T-cell (primary cell): ENCODE measurements around the gene ZXDC. TPM values are rescaled to one million over a fixed set of nuclear protein-coding genes. Genes with fewer than 3 reads are reported as not detected.
A peak's percentile ranks its signal among the peaks of the same experiment; 100 is the strongest.

Source experiments
- ATAC-seq, 4 experiments: fragments of 200-7000 bp in 3 of 4; fragments of 150-1000 bp in 1 of 4; cut with Tn5 transposase; replicated peaks in 1 of 4; 1 replicate in 3 of 4; 2 replicates in 1 of 4; pipeline ENCODE4 v1.10.0; 2021; ENCODE audit warnings: moderate library complexity in 3 of 4, mild to moderate bottlenecking in 2 of 4, moderate number of reproducible peaks in 1 of 4
- CTCF ChIA-PET, 2 donors: fragments of 300-600 bp; sonication (Branson Sonifier 250); formaldehyde crosslinking; loops; one replicate each; lab custom pipeline; 2022; ENCODE audit warnings: antibody characterized with exemption in 2 of 2; lab: Charles Lee
- POLR2A ChIA-PET, 2 donors: fragments of 300-600 bp; sonication (Branson Sonifier 250); formaldehyde crosslinking; loops; one replicate each; lab custom pipeline; 2022; ENCODE audit warnings: antibody characterized with exemption in 2 of 2; lab: Charles Lee
- DNase-seq, 35 experiments: peaks; one replicate each; pipeline versions ENCODE4 v3.0.0 to v3.0.0-alpha.2; 2013 to 2023
- H3K27ac ChIP-seq: one replicate; pipeline ENCODE4 v1.5.1; 2013; ENCODE audit warnings: low read length
- H3K27me3 ChIP-seq, 2 experiments: replicated peaks in 1 of 2; 1 replicate in 1 of 2; 2 replicates in 1 of 2; pipeline versions ENCODE4 v1.6.1 to v1.7.0; 2013; ENCODE audit warnings: low read length in 1 of 2, mixed read lengths in 1 of 2; ENCODE audit not compliant: control insufficient read depth in 2 of 2, insufficient read depth in 2 of 2; ENCODE audit errors: extremely low read depth in 1 of 2
- H3K36me3 ChIP-seq, 2 donors: 1 replicate in 1 of 2; 2 replicates in 1 of 2; pipeline versions ENCODE4 v1.6.1 to v1.7.0; 2013; ENCODE audit warnings: low read length in 1 of 2; ENCODE audit not compliant: control insufficient read depth in 2 of 2, insufficient read depth in 1 of 2; ENCODE audit errors: extremely low read depth in 1 of 2
- H3K4me1 ChIP-seq, 2 experiments: 1 replicate in 1 of 2; 2 replicates in 1 of 2; pipeline versions ENCODE4 v1.6.1 to v1.7.0; 2013; ENCODE audit warnings: low read length in 2 of 2, mixed read lengths in 1 of 2; ENCODE audit not compliant: insufficient read depth in 2 of 2, control insufficient read depth in 1 of 2; ENCODE audit errors: extremely low read depth in 1 of 2
- H3K4me3 ChIP-seq, 2 donors: 1 replicate in 1 of 2; 2 replicates in 1 of 2; pipeline versions ENCODE4 v1.5.1 to v1.7.0; 2013; ENCODE audit warnings: mild to moderate bottlenecking in 2 of 2, low read length in 1 of 2, moderate library complexity in 1 of 2; ENCODE audit not compliant: control insufficient read depth in 1 of 2; ENCODE audit errors: extremely low read depth in 1 of 2
- H3K9me3 ChIP-seq: 2 replicates; pipeline ENCODE4 v1.7.0; 2013
- H3K27ac Mint-ChIP-seq, 2 donors: one replicate each; pipeline ENCODE4 v1.8.0; 2020 to 2021; ENCODE audit warnings: mild to moderate bottlenecking in 2 of 2, mixed read lengths in 2 of 2
- H3K27me3 Mint-ChIP-seq, 2 donors: one replicate each; pipeline ENCODE4 v1.8.0; 2021 to 2022; ENCODE audit warnings: mixed read lengths in 2 of 2
- H3K36me3 Mint-ChIP-seq: one replicate; pipeline ENCODE4 v1.8.0; 2021; ENCODE audit warnings: mixed read lengths
- H3K4me1 Mint-ChIP-seq, 3 donors: one replicate each; pipeline ENCODE4 v1.8.0; 2020 to 2022; ENCODE audit warnings: mixed read lengths in 3 of 3, mild to moderate bottlenecking in 1 of 3
- H3K4me3 Mint-ChIP-seq, 3 donors: one replicate each; pipeline ENCODE4 v1.8.0; 2020 to 2022; ENCODE audit warnings: mild to moderate bottlenecking in 3 of 3, mixed read lengths in 3 of 3, moderate library complexity in 3 of 3
- H3K9me3 Mint-ChIP-seq, 3 donors: one replicate each; pipeline ENCODE4 v1.8.0; 2020 to 2022; ENCODE audit warnings: mixed read lengths in 3 of 3
- WGBS: methylation state at CpG from one replicate; pipeline ENCODE4 v1.1.5; 2013; ENCODE audit warnings: missing lambda C conversion rate; ENCODE audit not compliant: insufficient coverage; 5-methylcytosine and 5-hydroxymethylcytosine counted together
- total RNA-seq, 35 experiments: library from RNA in 6 of 35; stranded (reverse) in 6 of 35; fragments of 120-200 nt in 1 of 35; gene quantifications; one replicate each; pipeline versions ENCODE4 v1.2.1 to v1.2.4 and lab custom pipeline; 2013 to 2026

The ZXDC gene
- total RNA-seq, 5 donors from 2014 or later (not counting 1 experiment from before 2014, with no cell fraction given), result 57.6 to 68.7 (median 61.8) TPM

- CTCF ChIA-PET, result no interaction called here
Observed at GRCh38 chr3:126498461-126498860, 22.8 kb upstream of the ZXDC start.

GRCh38 chr3:126497956-126498355 lies 22.3 kb upstream of the ZXDC start:
- no peak overlapping the region for H3K27ac Mint-ChIP-seq
- H3K27me3 Mint-ChIP-seq, result no peaks in the 10 kb centered on the region
- ATAC-seq (no peak), DNase-seq (no peak)
- ChIA-PET CTCF (no interaction called here), POLR2A (no interaction called here)
- Histone ChIP-seq H3K4me1 (peaks cover 3 to 28% of the 10 kb centered on the region in 2 experiments), H3K9me3 (no peaks in the 10 kb centered on the region), H3K36me3 (no peaks in the 10 kb centered on the region), H3K27ac (no peak overlapping the region), H3K4me3 (no peak overlapping the region), H3K27me3 (peaks cover 0 to 11% of the 10 kb centered on the region in 2 experiments)
- peaks cover 0 to 21% (median 4%) of the 10 kb centered on the region in 3 donors for H3K4me1 Mint-ChIP-seq
- no peaks in the 10 kb centered on the region for H3K9me3 Mint-ChIP-seq
- 88% methylated on average over 5 of the region's 6 CpGs for WGBS
- no peak overlapping the region for H3K4me3 Mint-ChIP-seq
- no peaks in the 10 kb centered on the region for H3K36me3 Mint-ChIP-seq

More at GRCh38 chr3:126498461-126498860, 22.8 kb upstream of the ZXDC start:
- H3K27ac ChIP-seq, result no peak overlapping the region
- Mint-ChIP-seq H3K27ac (no peak overlapping the region), H3K27me3 (no peaks in the 10 kb centered on the region), H3K36me3 (no peaks in the 10 kb centered on the region), H3K4me1 (peaks cover 0 to 16% (median 2%) of the 10 kb centered on the region in 3 donors), H3K4me3 (peak overlapping the region in 1 of 3 donors; percentile 30), H3K9me3 (no peaks in the 10 kb centered on the region)
- no peaks in the 10 kb centered on the region for H3K36me3 ChIP-seq
- 63% methylated on average over 4 of the region's 4 CpGs for WGBS
- peaks cover 3 to 28% of the 10 kb centered on the region in 2 experiments for H3K4me1 ChIP-seq
- no peak for ATAC-seq
- peaks cover 0 to 13% of the 10 kb centered on the region in 2 experiments for H3K27me3 ChIP-seq
- POLR2A ChIA-PET, result no interaction called here
- no peaks in the 10 kb centered on the region for H3K9me3 ChIP-seq
- no peak for DNase-seq
- H3K4me3 ChIP-seq, result no peak overlapping the region

GRCh38 chr3:126496894-126497850 lies 21.5 kb upstream of the ZXDC start:
- H3K27ac ChIP-seq, result no peak overlapping the region
- H3K27me3 ChIP-seq, result peaks cover 0 to 11% of the 10 kb centered on the region in 2 experiments
- Mint-ChIP-seq H3K27ac (peak overlapping the region in 1 of 2 donors; percentile 66), H3K4me1 (peaks cover 0 to 21% (median 4%) of the 10 kb centered on the region in 3 donors), H3K36me3 (no peaks in the 10 kb centered on the region), H3K27me3 (no peaks in the 10 kb centered on the region), H3K4me3 (peak overlapping the region in 1 of 3 donors; percentile 1), H3K9me3 (no peaks in the 10 kb centered on the region)
- POLR2A ChIA-PET, result no interaction called here
- CTCF ChIA-PET, result interaction anchor here in 1 of 2 donors (0.6 kb wide), 1 partner anchor 26 kb away, joined by 3 read pairs; no protein-coding TSS in a partner anchor
- H3K4me1 ChIP-seq, result peaks cover 3 to 28% of the 10 kb centered on the region in 2 experiments
- 68% methylated on average over 14 of the region's 21 CpGs for WGBS
- H3K36me3 ChIP-seq, result no peaks in the 10 kb centered on the region
- DNase-seq (no peak), ATAC-seq (peak in 3 of 4 experiments; percentile 6 to 36 (median 34))
- no peak overlapping the region for H3K4me3 ChIP-seq
- H3K9me3 ChIP-seq, result no peaks in the 10 kb centered on the region

GRCh38 chr3:126495786-126496185 lies 20.1 kb upstream of the ZXDC start:
- ChIA-PET POLR2A (no interaction called here), CTCF (interaction anchor here in 1 of 2 donors (0.6 kb wide), 1 partner anchor 925 kb away, joined by 4 read pairs; no protein-coding TSS in a partner anchor)
- ATAC-seq (no peak), DNase-seq (no peak)
- Histone ChIP-seq H3K27ac (no peak overlapping the region), H3K4me1 (peaks cover 3 to 28% of the 10 kb centered on the region in 2 experiments), H3K4me3 (no peak overlapping the region), H3K9me3 (no peaks in the 10 kb centered on the region), H3K27me3 (peaks cover 0 to 11% of the 10 kb centered on the region in 2 experiments), H3K36me3 (no peaks in the 10 kb centered on the region)
- H3K9me3 Mint-ChIP-seq, result no peaks in the 10 kb centered on the region
- H3K27ac Mint-ChIP-seq, result no peak overlapping the region
- H3K4me1 Mint-ChIP-seq, result peaks cover 0 to 21% (median 4%) of the 10 kb centered on the region in 3 donors
- WGBS, result 83% methylated on average over 8 of the region's 8 CpGs
- H3K36me3 Mint-ChIP-seq, result no peaks in the 10 kb centered on the region
- H3K27me3 Mint-ChIP-seq, result peaks cover 0 to 2% of the 10 kb centered on the region in 2 donors
- no peak overlapping the region for H3K4me3 Mint-ChIP-seq

GRCh38 chr3:126494970-126495230 lies 19.2 kb upstream of the ZXDC start:
- Histone ChIP-seq H3K4me3 (no peak overlapping the region), H3K4me1 (peaks cover 3 to 28% of the 10 kb centered on the region in 2 experiments), H3K27me3 (peaks cover 0 to 11% of the 10 kb centered on the region in 2 experiments), H3K9me3 (no peaks in the 10 kb centered on the region), H3K27ac (no peak overlapping the region), H3K36me3 (no peaks in the 10 kb centered on the region)
- Mint-ChIP-seq H3K4me3 (no peak overlapping the region), H3K36me3 (no peaks in the 10 kb centered on the region), H3K27me3 (peaks cover 0 to 2% of the 10 kb centered on the region in 2 donors), H3K27ac (no peak overlapping the region), H3K4me1 (peaks cover 0 to 21% (median 4%) of the 10 kb centered on the region in 3 donors), H3K9me3 (no peaks in the 10 kb centered on the region)
- ChIA-PET CTCF (no interaction called here), POLR2A (no interaction called here)
- WGBS, result 67% methylated on average over 2 of the region's 6 CpGs
- DNase-seq, result no peak
- no peak for ATAC-seq

GRCh38 chr3:126494204-126494969 lies 18.7 kb upstream of the ZXDC start:
- CTCF ChIA-PET, result no interaction called here
- H3K4me1 ChIP-seq, result peaks cover 3 to 27% of the 10 kb centered on the region in 2 experiments
- 74% methylated on average over 12 of the region's 12 CpGs for WGBS
- Mint-ChIP-seq H3K4me3 (no peak overlapping the region), H3K4me1 (peaks cover 0 to 21% (median 4%) of the 10 kb centered on the region in 3 donors), H3K27ac (no peak overlapping the region), H3K9me3 (no peaks in the 10 kb centered on the region), H3K36me3 (no peaks in the 10 kb centered on the region), H3K27me3 (peaks cover 0 to 2% of the 10 kb centered on the region in 2 donors)
- H3K27me3 ChIP-seq, result peaks cover 0 to 11% of the 10 kb centered on the region in 2 experiments
- H3K9me3 ChIP-seq, result no peaks in the 10 kb centered on the region
- no peak overlapping the region for H3K4me3 ChIP-seq
- peak in 1 of 4 experiments; percentile 14 for ATAC-seq
- POLR2A ChIA-PET, result no interaction called here
- no peak for DNase-seq
- H3K36me3 ChIP-seq, result no peaks in the 10 kb centered on the region
- H3K27ac ChIP-seq, result no peak overlapping the region
